H1 (cell line): ENCODE measurements around the gene STK11. TPM values are rescaled to one million over a fixed set of nuclear protein-coding genes. Genes with fewer than 3 reads are reported as not detected.
A peak's percentile ranks its signal among the peaks of the same experiment; 100 is the strongest.

Experiments used
- CTCF ChIA-PET: fragments of 300-600 bp; sonication (Branson Sonifier 250); formaldehyde crosslinking; loops from one replicate; lab custom pipeline; 2021; ENCODE audit not compliant: partially characterized antibody; lab: Charles Lee
- POLR2A ChIA-PET: fragments of 300-600 bp; sonication (Branson Sonifier 250); formaldehyde crosslinking; loops from one replicate; lab custom pipeline; 2021; ENCODE audit warnings: inconsistent platforms; ENCODE audit not compliant: partially characterized antibody; lab: Charles Lee
- DNase-seq, 2 experiments: peaks; one replicate each; pipeline versions ENCODE4 v3.0.0 to v3.0.0-alpha.2; 2010 to 2022; ENCODE audit warnings: low spot score in 2 of 2, low read depth in 1 of 2, mixed read lengths in 1 of 2
- FAIRE-seq: peaks from 2 replicates; lab custom pipeline; 2011; peaks lifted over from hg19 to GRCh38; lab: Jason Lieb, UNC
- H2AFZ ChIP-seq: 2 replicates; pipeline ENCODE4 v1.8.1; 2012; ENCODE audit warnings: low read length, inconsistent platforms
- H2AK5ac ChIP-seq: 2 replicates; pipeline ENCODE4 v1.6.1; 2013; ENCODE audit warnings: low read depth, low read length
- H2BK120ac ChIP-seq: replicated peaks from 2 replicates; pipeline ENCODE3; 2013; ENCODE audit warnings: low read depth, low read length, inconsistent platforms
- H2BK12ac ChIP-seq: 2 replicates; pipeline ENCODE4 v1.6.1; 2013; ENCODE audit warnings: low read depth, low read length
- H2BK15ac ChIP-seq: 2 replicates; pipeline ENCODE4 v1.6.1; 2013; ENCODE audit warnings: low read length
- H2BK20ac ChIP-seq: 2 replicates; pipeline ENCODE4 v1.6.1; 2013; ENCODE audit warnings: low read length
- H2BK5ac ChIP-seq: 2 replicates; pipeline ENCODE4 v1.6.1; 2013; ENCODE audit warnings: low read depth, low read length
- H3K14ac ChIP-seq: 2 replicates; pipeline ENCODE4 v1.6.1; 2013; ENCODE audit warnings: inconsistent platforms; ENCODE audit not compliant: insufficient read length
- H3K18ac ChIP-seq: 2 replicates; pipeline ENCODE4 v1.6.1; 2013; ENCODE audit warnings: low read length; ENCODE audit errors: extremely low read depth
- H3K23ac ChIP-seq: 2 replicates; pipeline ENCODE4 v1.6.1; 2013; ENCODE audit warnings: inconsistent platforms; ENCODE audit not compliant: insufficient read length
- H3K23me2 ChIP-seq: 2 replicates; pipeline ENCODE4 v1.6.1; 2013; ENCODE audit warnings: low read depth, low read length
- H3K27ac ChIP-seq: 2 replicates; pipeline ENCODE4 v1.6.1; 2011; ENCODE audit warnings: low read depth, low read length, inconsistent platforms
- H3K27me3 ChIP-seq, 4 experiments: replicated peaks in 1 of 4; 1 replicate in 1 of 4; 2 replicates in 3 of 4; pipeline versions ENCODE4 v1.6.1 to v1.8.1; 2011 to 2013; ENCODE audit warnings: low read length in 3 of 4, mild to moderate bottlenecking in 3 of 4, inconsistent platforms in 2 of 4, mixed read lengths in 2 of 4, moderate library complexity in 1 of 4; ENCODE audit not compliant: control insufficient read depth in 3 of 4, insufficient read depth in 3 of 4; ENCODE audit errors: extremely low read depth in 1 of 4
- H3K36me3 ChIP-seq, 4 experiments: 2 replicates each; pipeline versions ENCODE4 v1.6.1 to v1.8.1; 2011 to 2013; ENCODE audit warnings: mild to moderate bottlenecking in 4 of 4, low read length in 3 of 4, moderate library complexity in 2 of 4, control low read depth in 1 of 4, inconsistent platforms in 1 of 4; ENCODE audit not compliant: insufficient read depth in 4 of 4, control insufficient read depth in 2 of 4
- H3K4ac ChIP-seq: replicated peaks from 2 replicates; pipeline ENCODE3; 2013; ENCODE audit warnings: low read length, low read depth, mixed read lengths, inconsistent platforms; ENCODE audit not compliant: insufficient read length
- H3K4me1 ChIP-seq, 4 experiments: replicated peaks in 1 of 4; 1 replicate in 1 of 4; 2 replicates in 3 of 4; pipeline versions ENCODE4 v1.6.1 to v1.8.1; 2011 to 2013; ENCODE audit warnings: low read length in 3 of 4, inconsistent platforms in 2 of 4, mixed read lengths in 1 of 4; ENCODE audit not compliant: insufficient read depth in 4 of 4, control insufficient read depth in 3 of 4
- H3K4me2 ChIP-seq, 2 experiments: 2 replicates each; pipeline versions ENCODE4 v1.6.1 to v1.8.1; 2011 to 2013; ENCODE audit warnings: low read depth in 2 of 2, low read length in 2 of 2, control low read depth in 1 of 2, inconsistent platforms in 1 of 2, mild to moderate bottlenecking in 1 of 2; ENCODE audit not compliant: insufficient read depth in 1 of 2
- H3K4me3 ChIP-seq, 4 experiments: fragments of 200-600, 300-600 bp in 1 of 4; sonication (generic), shearing (Covaris generic), sonication (Bioruptor Twin) in 1 of 4; 2 replicates each; pipeline versions ENCODE4 v1.5.1 to v1.8.1; 2011 to 2016; ENCODE audit warnings: low read length in 4 of 4, low read depth in 3 of 4, control low read depth in 2 of 4, inconsistent platforms in 2 of 4, mild to moderate bottlenecking in 2 of 4, mixed read lengths in 1 of 4, moderate library complexity in 1 of 4; ENCODE audit not compliant: insufficient read depth in 2 of 4; ENCODE audit errors: extremely low read depth in 1 of 4
- H3K56ac ChIP-seq: replicated peaks from 2 replicates; pipeline ENCODE3; 2013; ENCODE audit warnings: low read depth, mild to moderate bottlenecking, mixed read lengths, low read length, inconsistent platforms; ENCODE audit not compliant: insufficient read length
- H3K79me1 ChIP-seq: 2 replicates; pipeline ENCODE4 v1.6.1; 2013; ENCODE audit warnings: low read depth, low read length, control low read depth
- H3K79me2 ChIP-seq, 2 experiments: 2 replicates each; pipeline versions ENCODE4 v1.6.1 to v1.8.1; 2012 to 2013; ENCODE audit warnings: low read length in 2 of 2, mild to moderate bottlenecking in 2 of 2, inconsistent platforms in 1 of 2; ENCODE audit not compliant: insufficient read depth in 2 of 2, control insufficient read depth in 1 of 2
- H3K9ac ChIP-seq, 4 experiments: replicated peaks in 1 of 4; 1 replicate in 1 of 4; 2 replicates in 3 of 4; pipeline versions ENCODE4 v1.6.1 to v1.8.1; 2011 to 2013; ENCODE audit warnings: low read depth in 3 of 4, low read length in 3 of 4, control low read depth in 2 of 4, mild to moderate bottlenecking in 2 of 4, moderate library complexity in 2 of 4, inconsistent platforms in 1 of 4; ENCODE audit errors: extremely low read depth in 1 of 4
- H3K9me3 ChIP-seq, 2 experiments: 2 replicates each; pipeline versions ENCODE4 v1.6.1 to v1.8.1; 2012 to 2013; ENCODE audit warnings: mild to moderate bottlenecking in 2 of 2, moderate library complexity in 2 of 2, control low read depth in 1 of 2, inconsistent platforms in 1 of 2, low read depth in 1 of 2, low read length in 1 of 2, mixed read lengths in 1 of 2; ENCODE audit not compliant: insufficient read depth in 2 of 2
- H4K20me1 ChIP-seq, 2 experiments: replicated peaks in 1 of 2; 2 replicates each; pipeline versions ENCODE3 to v1.8.1; 2011 to 2013; ENCODE audit warnings: inconsistent platforms in 2 of 2, low read length in 2 of 2, mild to moderate bottlenecking in 1 of 2; ENCODE audit not compliant: insufficient read depth in 2 of 2, control insufficient read depth in 1 of 2
- H4K5ac ChIP-seq: 2 replicates; pipeline ENCODE4 v1.6.1; 2013; ENCODE audit warnings: low read length, low read depth, mixed read lengths, inconsistent platforms; ENCODE audit not compliant: insufficient read length
- H4K8ac ChIP-seq: 2 replicates; pipeline ENCODE4 v1.8.0; 2013; ENCODE audit warnings: mild to moderate bottlenecking, moderate library complexity, low read length, inconsistent platforms; ENCODE audit not compliant: insufficient read depth; ENCODE audit errors: extremely low read depth
- H4K91ac ChIP-seq: replicated peaks from 2 replicates; pipeline ENCODE3; 2013; ENCODE audit warnings: low read length, mixed read lengths, inconsistent platforms; ENCODE audit not compliant: insufficient read length
- PHF8 ChIP-seq: fragments of 200-600 bp; sonication (generic); conservative IDR thresholded peaks from 2 replicates; pipeline ENCODE4 v1.7.1; 2012; ENCODE audit warnings: low read depth, mild to moderate bottlenecking, inconsistent platforms, low read length, moderate library complexity
- SIX5 ChIP-seq: IDR thresholded peaks from 2 replicates; pipeline ENCODE4 v1.6.1; 2011; ENCODE audit warnings: mild to moderate bottlenecking, low read depth, low read length
- WGBS, 2 experiments: shearing (Covaris generic) in 1 of 2; methylation state at CpG; one replicate each; pipeline versions ENCODE4 v1.1.6 to v1.1.7; 2013 to 2015; ENCODE audit warnings: low lambda C conversion rate in 2 of 2, mixed read lengths in 2 of 2, inconsistent platforms in 1 of 2, low coverage in 1 of 2, missing lambda C conversion rate in 1 of 2; ENCODE audit not compliant: insufficient replicate concordance in 2 of 2, insufficient coverage in 1 of 2, insufficient read length in 1 of 2; ENCODE audit errors: extremely low coverage in 1 of 2, missing lambda C conversion rate in 1 of 2; 5-methylcytosine and 5-hydroxymethylcytosine counted together
- polyA plus RNA-seq, 7 experiments: library from polyadenylated mRNA; depleted of rRNA in 3 of 7; stranded (reverse) in 5 of 7; unstranded in 2 of 7; fragments of >200 nt in 5 of 7; fragments of 200-250 nt in 2 of 7; gene quantifications; 1 replicate in 5 of 7; 2 replicates in 1 of 7; 4 replicates in 1 of 7; pipeline versions ENCODE4 v1.2.1 to v1.2.3, GENCODE V29; 2011 to 2013; ENCODE audit warnings: missing spikeins in 2 of 7, mixed read lengths in 2 of 7
- total RNA-seq: library from RNA; stranded (reverse); fragmentation: NEBNext Ultra II Directional; extraction: Animal tissue kit (Norgen Biotek cat#: 25700); gene quantifications from 2 replicates; pipeline ENCODE4 v1.2.1, GENCODE V29; 2021

Gene STK11
- total and polyA plus RNA-seq, 2 of the 8 experiments (the other 6 are each of a cell fraction or from before 2014, with no cell fraction given), result 45.3 to 70.7 TPM

GRCh38 chr19:1268226-1269064, 62.9 kb downstream of the STK11 start:
- no peak for FAIRE-seq
- H3K79me2 ChIP-seq, result peaks cover 5 to 31% of the 10 kb centered on the region in 2 experiments
- H4K5ac ChIP-seq, result no peak overlapping the region
- no peak overlapping the region for H3K56ac ChIP-seq
- no peak overlapping the region for H3K9ac ChIP-seq
- H3K27ac ChIP-seq, result no peak overlapping the region
- DNase-seq, result no peak
- peak overlapping the region; percentile 64 for H4K91ac ChIP-seq
- H3K79me1 ChIP-seq, result peaks cover 16% of the 10 kb centered on the region
- H3K4me1 ChIP-seq, result peaks cover 4 to 50% (median 36%) of the 10 kb centered on the region in 4 experiments
- H3K9me3 ChIP-seq, result no peaks in the 10 kb centered on the region
- H3K27me3 ChIP-seq, result peaks cover 0 to 10% (median 5%) of the 10 kb centered on the region in 4 experiments; a peak in 4 of 7 replicates
- H4K8ac ChIP-seq, result peak overlapping the region; percentile 7
- H2BK120ac ChIP-seq, result no peak overlapping the region
- peaks cover 27 to 30% (median 28%) of the 10 kb centered on the region in 4 experiments for H3K36me3 ChIP-seq
- 65% methylated on average over 17 of the region's 40 CpGs; no CpG with 5 or more reads in 1 of the 2 experiments for WGBS, 2 experiments
- peak overlapping the region in 3 of 4 experiments; percentile 9 to 95 (median 88); a peak in 4 of 8 replicates for H3K4me3 ChIP-seq
- peak overlapping the region; percentile 88; the same call in 1 of the 2 replicates for H2BK15ac ChIP-seq
- no peak for TF ChIP-seq PHF8
- TF ChIP-seq SIX5, result no peak
- TF ChIP-seq, all 59 proteins: peak for 0
- Histone ChIP-seq H2AFZ (no peak overlapping the region), H3K4ac (peak overlapping the region; percentile 75), H3K4me2 (peak overlapping the region; percentile 82 to 83), H2BK20ac (no peak overlapping the region), H3K18ac (peak overlapping the region; percentile 60), H2BK5ac (no peak overlapping the region), H4K20me1 (peaks cover 7 to 20% of the 10 kb centered on the region in 2 experiments), H3K23ac (no peak overlapping the region), H3K23me2 (peaks cover 22% of the 10 kb centered on the region; the same call in 1 of the 2 replicates), H2BK12ac (peak overlapping the region; percentile 84; the same call in 1 of the 2 replicates), H2AK5ac (peak overlapping the region; percentile 68; the same call in 1 of the 2 replicates), H3K14ac (no peak overlapping the region)
- ChIA-PET CTCF (interaction anchor here (0.6 to 15.9 kb wide), 7 partner anchors 9 to 341 kb away, joined by 3 to 212 read pairs (median 4); partner anchors contain the start of gene ATP5F1D), POLR2A (interaction anchor here (0.6 to 19.4 kb wide), 100 partner anchors 8 to 696 kb away, joined by 3 to 456 read pairs (median 5); partner anchors contain the start of genes ABCA7, ARHGAP45, ATP5F1D and BSG)
